ENCODE measurements around the gene ARSA.

- no peak for TF ChIP-seq POLR2AphosphoS5 (IDR thresholded peaks at IDR 0.05; ENCODE audit: borderline replicate concordance, low read depth, low read length)
- TF ChIP-seq EZH2 (IDR thresholded peaks at IDR 0.05): no peak
Observed at GRCh38 chr22:50633086-50633485, 5.1 kb upstream of the ARSA start.

All from SK-N-MC (cell line).